Adrenal gland (tissue), 5 donors: ENCODE measurements around the gene SPECC1L.

Source experiments
- CTCF ChIP-seq, 6 experiments: fragments of 450-650 bp in 4 of 6; fragments of 200-600 bp in 2 of 6; sonication (generic) in 1 of 6; IDR thresholded peaks; 1 replicate in 5 of 6; 2 replicates in 1 of 6; pipeline versions ENCODE4 v1.5.1 to v1.8.0; 2016 to 2021; ENCODE audit warnings: antibody characterized with exemption in 6 of 6, mild to moderate bottlenecking in 2 of 6, moderate library complexity in 1 of 6
- POLR2A ChIP-seq, 2 donors: fragments of 450-650 bp; IDR thresholded peaks; one replicate each; pipeline ENCODE4 v1.6.1; 2017; ENCODE audit warnings: antibody characterized with exemption in 2 of 2, mild to moderate bottlenecking in 2 of 2, moderate library complexity in 1 of 2
- donor health status: DM: no; HTN: no; CAD: no.

GRCh38 chr22:24224468-24224867 is 46.2 kb upstream of the SPECC1L start:
- TF ChIP-seq CTCF (IDR thresholded peaks at IDR 0.05): no peak
- no peak for TF ChIP-seq POLR2A (IDR thresholded peaks at IDR 0.05)
